ENCODE data around the gene ADCY7. TPM values are rescaled to one million over a fixed set of nuclear protein-coding genes. Genes with fewer than 3 reads are reported as not detected.
A peak's percentile ranks its signal among the peaks of the same experiment; 100 is the strongest.

Gene ADCY7
- total RNA-seq, 1 experiment from 2014 or later: 5.5 TPM

GRCh38 chr16:50265716-50266336, 525 bp upstream of the ADCY7 start:
- Histone ChIP-seq H3K9me3 (ENCODE audit: low read depth, low read length, poor library complexity, severe bottlenecking) (no peaks in the 10 kb centered on the region), H3K4me3 (ENCODE audit: low read depth, low read length, poor library complexity, severe bottlenecking) (peak overlapping the region; percentile 32), H3K27me3 (replicated peaks; ENCODE audit: insufficient read depth, low read depth, low read length, poor library complexity) (no peaks in the 10 kb centered on the region), H3K4me1 (ENCODE audit: insufficient read depth, low read length, poor library complexity, severe bottlenecking) (peaks cover 22% of the 10 kb centered on the region), H3K36me3 (ENCODE audit: insufficient read depth, low read length, poor library complexity, severe bottlenecking) (no peaks in the 10 kb centered on the region), H3K27ac (ENCODE audit: low read depth, low read length, poor library complexity, severe bottlenecking) (peak overlapping the region; percentile 38)
- TF ChIP-seq CTCF (conservative IDR thresholded peaks at IDR 0.05; ENCODE audit: low read depth, low read length) (no peak), EZH2 (IDR thresholded peaks at IDR 0.05; ENCODE audit: borderline replicate concordance, low read depth, low read length, poor library complexity, severe bottlenecking) (no peak)
- ChIA-PET CTCF (no interaction called here), POLR2A (ENCODE audit: low non-redundant PET) (no interaction called here)
- intact Hi-C loops (cut with micrococcal nuclease; ENCODE audit: unreplicated experiment): no loop called here
- BruUV-seq (replicated peaks): no TSS peak
- no peak for DNase-seq (ENCODE audit: low spot score)

- ChIA-PET POLR2A (ENCODE audit: low non-redundant PET) (no interaction called here), CTCF (no interaction called here)
- intact Hi-C loops (cut with micrococcal nuclease; ENCODE audit: unreplicated experiment): no loop called here
- no TSS peak for BruUV-seq (replicated peaks)
- H3K36me3 ChIP-seq (ENCODE audit: insufficient read depth, low read length, poor library complexity, severe bottlenecking): no peaks in the 10 kb centered on the region
- no peaks in the 10 kb centered on the region for H3K27me3 ChIP-seq (replicated peaks; ENCODE audit: insufficient read depth, low read depth, low read length, poor library complexity)
- H3K4me1 ChIP-seq (ENCODE audit: insufficient read depth, low read length, poor library complexity, severe bottlenecking): peaks cover 22% of the 10 kb centered on the region
- DNase-seq (ENCODE audit: low spot score): no peak
- peak overlapping the region; percentile 38 for H3K27ac ChIP-seq (ENCODE audit: low read depth, low read length, poor library complexity, severe bottlenecking)
- H3K4me3 ChIP-seq (ENCODE audit: low read depth, low read length, poor library complexity, severe bottlenecking): no peak overlapping the region
- TF ChIP-seq EZH2 (IDR thresholded peaks at IDR 0.05; ENCODE audit: borderline replicate concordance, low read depth, low read length, poor library complexity, severe bottlenecking) (no peak), CTCF (conservative IDR thresholded peaks at IDR 0.05; ENCODE audit: low read depth, low read length) (no peak)
- no peaks in the 10 kb centered on the region for H3K9me3 ChIP-seq (ENCODE audit: low read depth, low read length, poor library complexity, severe bottlenecking)
These were observed 840 bp downstream of the ADCY7 start for GRCh38 chr16:50267151-50267631.

GRCh38 chr16:50267651-50268050, 1.3 kb downstream of the ADCY7 start:
- CTCF ChIA-PET: no interaction called here
- H3K4me3 ChIP-seq (ENCODE audit: low read depth, low read length, poor library complexity, severe bottlenecking): no peak overlapping the region
- BruUV-seq (replicated peaks): no TSS peak

More at GRCh38 chr16:50267651-50268050, 1.3 kb downstream of the ADCY7 start:
- no peak overlapping the region for H3K27ac ChIP-seq (ENCODE audit: low read depth, low read length, poor library complexity, severe bottlenecking)
- POLR2A ChIA-PET (ENCODE audit: low non-redundant PET): no interaction called here
- no peaks in the 10 kb centered on the region for H3K36me3 ChIP-seq (ENCODE audit: insufficient read depth, low read length, poor library complexity, severe bottlenecking)
- intact Hi-C loops (cut with micrococcal nuclease; ENCODE audit: unreplicated experiment): no loop called here
- no peaks in the 10 kb centered on the region for H3K9me3 ChIP-seq (ENCODE audit: low read depth, low read length, poor library complexity, severe bottlenecking)
- H3K27me3 ChIP-seq (replicated peaks; ENCODE audit: insufficient read depth, low read depth, low read length, poor library complexity): no peaks in the 10 kb centered on the region
- TF ChIP-seq CTCF (conservative IDR thresholded peaks at IDR 0.05; ENCODE audit: low read depth, low read length) (no peak), EZH2 (IDR thresholded peaks at IDR 0.05; ENCODE audit: borderline replicate concordance, low read depth, low read length, poor library complexity, severe bottlenecking) (no peak)
- H3K4me1 ChIP-seq (ENCODE audit: insufficient read depth, low read length, poor library complexity, severe bottlenecking): peaks cover 22% of the 10 kb centered on the region
- DNase-seq (ENCODE audit: low spot score): no peak
